Mucosa of descending colon (tissue), 3 donors: ENCODE results near the gene ADAMTS9. TPM values are rescaled to one million over a fixed set of nuclear protein-coding genes. Genes with fewer than 3 reads are reported as not detected.

Source experiments
- ATAC-seq: fragments of 200-7000 bp; cut with Tn5 transposase; one replicate; pipeline ENCODE4 v1.9.1; 2020; ENCODE audit warnings: mild to moderate bottlenecking, moderate library complexity
- DNase-seq, 3 donors: peaks; one replicate each; pipeline ENCODE4 v3.0.0-alpha.2; 2020
- H3K36me3 ChIP-seq: fragments of 200-600 bp; one replicate; pipeline ENCODE4 v1.8.0; 2021; ENCODE audit warnings: low read depth, mild to moderate bottlenecking
- H3K4me1 ChIP-seq: fragments of 200-600 bp; one replicate; pipeline ENCODE4 v1.8.0; 2021; ENCODE audit warnings: low read depth, mild to moderate bottlenecking
- H3K4me3 ChIP-seq: fragments of 200-600 bp; one replicate; pipeline ENCODE4 v1.8.0; 2021; ENCODE audit warnings: mild to moderate bottlenecking
- H3K9me3 ChIP-seq: fragments of 200-600 bp; one replicate; pipeline ENCODE4 v1.8.0; 2021; ENCODE audit warnings: mild to moderate bottlenecking
- intact Hi-C, 2 donors: fragments of 100-400 bp; cut with DNase I in 1 of 2; cut with micrococcal nuclease in 1 of 2; formaldehyde crosslinking; loops; one replicate each; pipeline versions ENCODE4 v1.11.0 to v1.11.1; 2022; cut with DNase I, micrococcal nuclease
- total RNA-seq, 3 donors: library from RNA; stranded (reverse); fragmentation: NEBNext Ultra II Directional in 2 of 3; extraction: Animal tissue kit (Norgen Biotek cat#: 25700) in 2 of 3; gene quantifications; one replicate each; pipeline versions ENCODE4 v1.2.1 to v1.2.4, GENCODE V29; 2021 to 2023
- TF ChIP-seq, protein P1 (sequence below): fragments of 200-600 bp; IDR thresholded peaks from one replicate; pipeline ENCODE4 v1.8.0; 2022; ENCODE audit warnings: antibody characterized with exemption, mild to moderate bottlenecking
- donor health status: DM: no; HTN: no; CAD: no; lungs with moderate emphysema.
- donor health status: DM: no; HTN: no; CAD: no.
- donor health status: DM: no; HTN: yes; CAD: no.

Gene ADAMTS9
- total RNA-seq, 3 donors from 2014 or later: 7.4 to 20.5 (median 20.1) TPM

GRCh38 chr3:64667887-64668581 is 19.8 kb downstream of the ADAMTS9 start:
- TF ChIP-seq, protein P1, sequence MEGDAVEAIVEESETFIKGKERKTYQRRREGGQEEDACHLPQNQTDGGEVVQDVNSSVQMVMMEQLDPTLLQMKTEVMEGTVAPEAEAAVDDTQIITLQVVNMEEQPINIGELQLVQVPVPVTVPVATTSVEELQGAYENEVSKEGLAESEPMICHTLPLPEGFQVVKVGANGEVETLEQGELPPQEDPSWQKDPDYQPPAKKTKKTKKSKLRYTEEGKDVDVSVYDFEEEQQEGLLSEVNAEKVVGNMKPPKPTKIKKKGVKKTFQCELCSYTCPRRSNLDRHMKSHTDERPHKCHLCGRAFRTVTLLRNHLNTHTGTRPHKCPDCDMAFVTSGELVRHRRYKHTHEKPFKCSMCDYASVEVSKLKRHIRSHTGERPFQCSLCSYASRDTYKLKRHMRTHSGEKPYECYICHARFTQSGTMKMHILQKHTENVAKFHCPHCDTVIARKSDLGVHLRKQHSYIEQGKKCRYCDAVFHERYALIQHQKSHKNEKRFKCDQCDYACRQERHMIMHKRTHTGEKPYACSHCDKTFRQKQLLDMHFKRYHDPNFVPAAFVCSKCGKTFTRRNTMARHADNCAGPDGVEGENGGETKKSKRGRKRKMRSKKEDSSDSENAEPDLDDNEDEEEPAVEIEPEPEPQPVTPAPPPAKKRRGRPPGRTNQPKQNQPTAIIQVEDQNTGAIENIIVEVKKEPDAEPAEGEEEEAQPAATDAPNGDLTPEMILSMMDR: no peak
- ATAC-seq: no peak
- peak in 1 of 3 donors; percentile 27 for DNase-seq
- Histone ChIP-seq H3K36me3 (no peaks in the 10 kb centered on the region), H3K9me3 (no peaks in the 10 kb centered on the region), H3K4me1 (no peaks in the 10 kb centered on the region), H3K4me3 (no peak overlapping the region)
- intact Hi-C loops: no loop called here

DNA sequence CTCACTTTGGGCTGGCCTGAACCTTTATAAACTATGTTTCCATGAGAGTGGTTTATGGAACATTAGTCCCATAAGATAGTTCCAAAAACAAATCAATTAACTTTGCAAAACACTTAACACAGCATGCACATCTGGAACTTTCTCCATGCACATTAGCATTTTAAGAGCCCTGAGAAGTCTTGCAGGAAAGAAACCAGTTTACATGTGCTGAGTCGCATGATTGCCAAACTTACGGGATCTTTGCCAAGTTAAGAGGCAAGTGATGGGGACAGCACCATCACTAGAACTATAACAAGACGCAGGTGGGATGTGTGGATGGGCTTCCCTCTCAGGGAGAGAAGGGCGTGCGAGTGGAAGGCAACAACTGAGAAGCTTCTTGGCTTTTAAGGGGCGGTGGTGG is 20.7 kb downstream of the ADAMTS9 start:
- ATAC-seq (no peak), DNase-seq (no peak)
- TF ChIP-seq, protein P1: no peak
- Histone ChIP-seq H3K9me3 (no peaks in the 10 kb centered on the region), H3K4me3 (no peak overlapping the region), H3K36me3 (no peaks in the 10 kb centered on the region), H3K4me1 (no peaks in the 10 kb centered on the region)
- intact Hi-C loops: no loop called here

DNA sequence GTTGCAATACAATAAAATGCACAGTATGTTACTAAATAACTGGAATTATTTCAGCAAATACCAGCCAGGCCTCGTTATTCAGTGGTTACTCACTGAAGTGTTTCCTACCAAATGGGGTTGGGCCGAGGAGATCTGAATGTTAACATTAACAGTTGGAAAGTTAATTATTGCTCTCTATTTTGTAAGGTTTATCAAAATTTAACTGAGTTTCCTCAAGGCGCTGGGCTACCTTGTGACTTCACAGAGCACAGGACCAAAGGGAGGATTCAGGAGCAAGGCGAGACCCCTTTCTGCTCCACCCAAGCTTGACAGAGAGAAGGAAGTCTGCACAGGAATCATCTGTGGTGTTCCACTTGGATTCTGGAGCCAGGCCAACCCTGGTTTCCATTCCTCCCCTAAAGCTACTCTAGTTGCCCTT is 21.6 kb downstream of the ADAMTS9 start:
- Histone ChIP-seq H3K36me3 (no peaks in the 10 kb centered on the region), H3K4me3 (no peak overlapping the region), H3K9me3 (no peaks in the 10 kb centered on the region), H3K4me1 (no peaks in the 10 kb centered on the region)
- intact Hi-C loops: no loop called here
- no peak for DNase-seq
- TF ChIP-seq, protein P1: no peak
- no peak for ATAC-seq

DNA sequence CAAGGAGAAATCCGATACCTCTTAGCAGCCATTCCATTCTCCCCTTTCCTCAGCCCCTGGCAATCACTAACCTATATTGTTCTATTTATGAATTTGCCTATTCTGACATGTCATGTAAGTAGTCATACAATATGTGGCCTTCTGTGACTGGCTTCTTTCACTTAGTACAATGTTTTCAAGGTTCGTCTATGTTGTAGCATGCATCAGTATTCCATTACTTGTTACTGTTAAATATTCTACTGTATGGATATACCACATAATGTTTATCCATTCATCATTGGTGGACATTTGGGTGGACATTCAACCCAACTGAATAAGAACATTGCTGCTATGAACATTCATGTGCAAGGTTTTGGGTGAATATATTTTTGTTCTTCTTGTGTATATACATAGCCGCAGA is 23.4 kb downstream of the ADAMTS9 start:
- no peak overlapping the region for H3K4me3 ChIP-seq
- H3K4me1 ChIP-seq: no peaks in the 10 kb centered on the region
- intact Hi-C loops: no loop called here
- no peaks in the 10 kb centered on the region for H3K9me3 ChIP-seq
- no peaks in the 10 kb centered on the region for H3K36me3 ChIP-seq
- TF ChIP-seq, protein P1: no peak
- ATAC-seq (no peak), DNase-seq (no peak)

DNA sequence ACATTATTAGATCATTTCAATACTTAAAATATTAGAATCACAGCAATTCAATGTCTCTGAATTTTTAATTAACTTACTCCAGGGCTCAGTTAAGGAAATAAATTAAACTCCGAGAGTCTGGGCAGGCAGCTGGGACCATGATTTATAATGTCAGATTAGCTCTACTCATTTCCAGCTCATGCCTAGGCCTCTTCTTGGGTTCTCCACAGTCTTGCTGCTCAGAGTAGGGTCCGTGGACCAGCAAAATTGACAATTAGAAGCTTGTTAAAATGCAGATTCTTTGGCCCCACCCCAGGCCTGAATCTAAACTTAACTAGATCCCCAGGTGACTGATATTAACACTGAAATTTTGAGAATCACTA is 28.2 kb downstream of the ADAMTS9 start:
- Histone ChIP-seq H3K4me1 (no peaks in the 10 kb centered on the region), H3K4me3 (no peak overlapping the region), H3K9me3 (no peaks in the 10 kb centered on the region), H3K36me3 (no peaks in the 10 kb centered on the region)
- no peak for DNase-seq
- no peak for ATAC-seq
- TF ChIP-seq, protein P1: no peak
- intact Hi-C loops: no loop called here

GRCh38 chr3:64658001-64658400 is 29.8 kb downstream of the ADAMTS9 start:
- TF ChIP-seq, protein P1: no peak
- DNase-seq (no peak), ATAC-seq (no peak)
- H3K4me1 ChIP-seq: no peaks in the 10 kb centered on the region
- no peak overlapping the region for H3K4me3 ChIP-seq
- H3K9me3 ChIP-seq: no peaks in the 10 kb centered on the region
- no peaks in the 10 kb centered on the region for H3K36me3 ChIP-seq
- intact Hi-C loops: no loop called here
